NCI-H187 (cell line): ENCODE results near the gene SIGLEC5.
"Not testable (repeated sequence)": the region's sequence is repeated elsewhere in the genome, so short reads cannot be mapped to it uniquely, and the experiment has no call there.

ENCODE experiments used
- DNase-seq, 2 experiments: peaks; one replicate each; lab custom pipeline; 2025; lab: John Stamatoyannopoulos, UW

The SIGLEC5 gene

GRCh38 chr19:51630315-51630714 lies at the start of gene SIGLEC5:
SIGLEC5 (minus strand) TSS chr19:51630401; CDS start chr19:51630335, 66 bp downstream.
- not testable (repeated sequence) for DNase-seq

- DNase-seq: no peak
Observed at GRCh38 chr19:51676566-51677083, 46.4 kb upstream of the SIGLEC5 start.

- not testable (repeated sequence) for DNase-seq
Observed at GRCh38 chr19:51675911-51676565, 45.8 kb upstream of the SIGLEC5 start.

- no peak for DNase-seq
Observed at GRCh38 chr19:51668216-51668615, 38.0 kb upstream of the SIGLEC5 start.

- no peak for DNase-seq
Observed at GRCh38 chr19:51664997-51665396, 34.8 kb upstream of the SIGLEC5 start.

- DNase-seq: no peak
Observed at GRCh38 chr19:51664131-51664530, 33.9 kb upstream of the SIGLEC5 start.

GRCh38 chr19:51663650-51664049 lies 33.4 kb upstream of the SIGLEC5 start:
- no peak for DNase-seq

- DNase-seq: peak in 1 of 2 experiments; percentile 13
Observed at GRCh38 chr19:51660975-51661600, 30.9 kb upstream of the SIGLEC5 start.

GRCh38 chr19:51654783-51655182 lies 24.6 kb upstream of the SIGLEC5 start:
- DNase-seq: no peak

GRCh38 chr19:51653162-51653561 lies 23.0 kb upstream of the SIGLEC5 start:
- no peak for DNase-seq

GRCh38 chr19:51652266-51652665 lies 22.1 kb upstream of the SIGLEC5 start:
- DNase-seq: no peak

- no peak for DNase-seq
Observed at GRCh38 chr19:51651216-51651846, 21.1 kb upstream of the SIGLEC5 start.

- no peak for DNase-seq
Observed at GRCh38 chr19:51647318-51647717, 17.1 kb upstream of the SIGLEC5 start.

- DNase-seq: not testable (repeated sequence)
Observed at GRCh38 chr19:51646730-51647129, 16.5 kb upstream of the SIGLEC5 start, which contains the start of gene SIGLEC14. SIGLEC14 (minus strand) TSS chr19:51646825; CDS start chr19:51646759, 66 bp downstream.

- DNase-seq: no peak
Observed at GRCh38 chr19:51644636-51645271, 14.6 kb upstream of the SIGLEC5 start.

- no peak for DNase-seq
Observed at GRCh38 chr19:51641648-51642047, 11.4 kb upstream of the SIGLEC5 start.

GRCh38 chr19:51640386-51640785 lies 10.2 kb upstream of the SIGLEC5 start:
- DNase-seq: no peak

- DNase-seq: no peak
Observed at GRCh38 chr19:51639916-51640315, 9.7 kb upstream of the SIGLEC5 start.

GRCh38 chr19:51637362-51637978 lies 7.3 kb upstream of the SIGLEC5 start:
- DNase-seq: no peak

GRCh38 chr19:51632126-51632525 lies 1.9 kb upstream of the SIGLEC5 start:
- DNase-seq: no peak

GRCh38 chr19:51628153-51628939 lies 1.9 kb downstream of the SIGLEC5 start:
- no peak for DNase-seq
